ENCODE measurements around the gene UPK3A.

UPK3A gene

GRCh38 chr22:45332001-45332400 lies 47.3 kb downstream of the UPK3A start:
- no peak for DNase-seq

DNA sequence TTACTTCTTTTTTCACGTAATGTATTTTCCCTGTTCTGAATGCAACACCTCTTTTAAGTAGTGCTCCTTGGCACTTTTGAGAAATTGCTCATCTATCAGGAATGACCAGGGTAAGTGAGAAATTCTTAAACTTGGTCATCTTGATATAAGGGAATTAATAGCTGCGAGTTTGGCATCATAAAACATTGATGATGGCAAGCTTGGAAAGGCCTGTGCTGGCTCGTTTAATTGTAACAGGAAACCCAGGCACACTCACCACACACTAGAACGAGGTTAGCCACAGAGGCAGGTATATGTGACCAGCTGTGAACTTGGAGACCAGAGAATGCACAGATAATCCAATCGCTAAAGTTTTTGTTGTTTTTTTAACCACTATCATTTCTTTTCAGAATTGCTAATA lies 49.3 kb downstream of the UPK3A start:
- no peak for DNase-seq

DNA sequence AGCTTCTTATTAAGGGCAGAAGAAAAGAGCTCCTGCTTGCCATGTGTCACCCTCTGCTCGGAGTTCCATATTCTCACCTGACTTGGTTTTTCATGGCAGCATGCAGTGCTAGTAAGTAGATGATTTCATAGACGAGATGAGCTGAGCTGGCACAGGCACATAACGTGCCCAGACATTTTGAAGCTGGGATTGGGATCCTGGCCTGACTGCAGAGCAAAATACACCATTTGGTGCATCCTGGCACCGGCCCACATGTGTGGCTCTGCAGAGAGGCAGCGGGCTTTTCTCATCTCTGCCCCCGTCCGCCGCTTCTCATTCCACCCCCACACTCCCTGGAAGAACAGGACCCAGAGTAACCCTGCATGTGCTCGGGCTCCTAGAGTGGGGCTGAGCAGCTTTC lies 49.8 kb downstream of the UPK3A start:
- no peak for DNase-seq

DNA sequence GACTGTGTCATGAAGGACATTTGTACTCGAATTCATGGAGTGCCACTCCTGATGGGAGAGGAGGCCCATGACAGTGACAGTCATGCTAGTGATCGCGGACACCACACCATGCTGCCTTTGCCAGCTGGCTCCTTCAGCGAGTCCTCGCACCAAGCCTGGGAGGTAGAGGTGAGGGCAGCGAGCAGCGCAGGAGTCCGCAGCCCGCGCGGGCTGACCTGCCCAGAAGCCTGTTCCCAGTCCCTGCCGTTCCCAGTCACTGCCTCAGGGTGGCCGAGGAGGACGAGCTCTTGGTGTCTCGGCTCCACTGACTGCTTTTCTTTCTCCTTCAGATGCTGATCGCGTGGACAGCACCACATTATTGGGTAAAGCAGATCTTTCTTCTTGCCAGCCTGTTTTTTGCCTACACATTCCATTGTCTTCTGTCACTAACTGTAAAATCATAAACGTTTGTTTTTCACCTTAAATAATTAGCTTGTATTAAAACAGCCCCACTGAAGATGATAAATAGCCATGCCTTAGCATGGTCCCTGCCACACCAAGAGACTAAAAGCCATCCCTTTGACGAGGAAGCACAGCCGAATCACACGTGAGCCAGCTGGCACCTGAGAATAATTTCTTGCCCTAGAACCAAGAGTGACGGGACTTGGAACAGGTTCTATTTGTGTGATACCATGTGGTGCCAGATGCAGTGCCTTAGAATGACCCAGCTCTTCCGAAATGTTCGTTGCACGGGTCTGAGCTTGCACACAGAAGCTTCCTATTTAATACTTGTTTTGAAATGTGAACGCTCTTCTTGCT lies 50.5 kb downstream of the UPK3A start:
- no peak for DNase-seq

- no peak for DNase-seq
Measured at GRCh38 chr22:45335854-45336522, 51.2 kb downstream of the UPK3A start.

- no peak for DNase-seq
Measured at GRCh38 chr22:45336971-45337431, 52.3 kb downstream of the UPK3A start.

DNA sequence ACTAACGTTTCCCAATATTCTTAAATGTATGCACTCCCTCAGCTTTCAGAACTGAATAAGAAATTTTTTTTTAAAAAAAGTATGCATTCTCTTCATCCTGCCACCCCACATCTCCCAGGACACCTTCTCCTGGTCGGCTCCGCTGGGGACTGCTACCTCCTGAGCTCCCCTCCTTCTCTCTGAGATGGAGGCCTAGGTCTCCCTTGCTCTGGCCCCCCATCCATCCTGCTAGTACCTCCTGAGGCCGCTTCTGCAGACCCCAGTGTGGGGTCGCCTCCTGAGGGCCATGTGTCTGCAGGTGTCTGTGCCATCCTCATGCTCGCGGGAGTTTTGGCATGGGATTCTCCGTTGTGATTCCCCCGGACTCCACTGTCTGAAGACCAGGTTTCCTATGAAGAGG lies 52.8 kb downstream of the UPK3A start:
- no peak for DNase-seq

GRCh38 chr22:45338795-45339194 lies 54.0 kb downstream of the UPK3A start:
- no peak for DNase-seq

DNA sequence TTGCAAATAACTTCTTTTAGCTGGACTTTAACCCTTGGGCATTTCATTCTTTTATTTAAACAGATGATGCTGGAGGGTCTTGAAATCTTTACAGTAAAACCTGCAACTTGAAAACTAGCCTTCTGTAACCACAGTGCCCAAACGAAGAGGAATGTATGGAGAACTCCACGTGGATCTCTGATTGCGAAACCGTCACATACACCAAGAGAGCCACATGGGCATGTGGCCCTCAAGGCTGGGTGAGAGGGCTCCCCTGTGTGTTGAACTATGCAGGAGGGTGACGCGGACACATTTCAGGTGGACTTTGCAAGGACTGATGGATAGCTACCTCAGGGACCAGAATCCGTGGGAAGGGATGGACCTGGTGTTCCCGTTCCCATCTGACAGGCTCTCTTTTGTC lies 55.6 kb downstream of the UPK3A start:
- no peak for DNase-seq

GRCh38 chr22:45341498-45341897 lies 56.7 kb downstream of the UPK3A start:
- DNase-seq, result peak; percentile 9

- DNase-seq, result no peak
Measured at GRCh38 chr22:45343143-45343542, 58.4 kb downstream of the UPK3A start.

DNA sequence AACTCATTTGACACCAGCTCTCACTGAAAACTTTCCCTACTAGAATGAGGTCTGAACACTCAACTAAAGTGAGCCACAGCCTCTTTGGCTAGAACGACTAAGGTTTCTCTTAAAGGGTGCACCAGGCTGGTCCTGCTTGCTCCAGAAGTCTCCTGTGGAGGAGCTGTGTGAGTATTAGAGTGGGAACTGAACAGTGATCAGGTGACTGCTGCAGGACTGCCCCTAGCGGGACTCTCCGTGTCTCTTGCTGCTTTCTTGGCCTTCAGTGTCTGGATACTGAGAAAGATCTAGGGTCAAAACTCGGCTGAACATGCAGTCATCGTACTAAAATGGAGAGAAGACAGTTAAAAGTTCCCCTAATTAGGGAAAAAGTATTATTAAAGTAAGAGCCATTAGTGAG lies 59.6 kb downstream of the UPK3A start:
- no peak for DNase-seq

Measured in stimulated activated naive CD4-positive, alpha-beta T cell treated with Interleukin-2 at 50 U/mL for 16 hours (primary cell).